GM23338 (cell line): ENCODE measurements around the gene PARP6. TPM values are rescaled to one million over a fixed set of nuclear protein-coding genes. Genes with fewer than 3 reads are reported as not detected.

ENCODE experiments used
- ATAC-seq: fragments of 200-7000 bp; cut with Tn5 transposase; 3 replicates; pipeline ENCODE4 v1.9.1; 2020
- DNase-seq: peaks from one replicate; pipeline ENCODE4 v3.0.0-alpha.2; 2015; ENCODE audit warnings: low spot score
- H2AFZ ChIP-seq: fragments of 200-600 bp; sonication (generic); 2 replicates; pipeline ENCODE4 v1.8.0; 2016; ENCODE audit warnings: antibody characterized with exemption, mild to moderate bottlenecking, moderate library complexity
- H3F3A ChIP-seq: fragments of 200-600 bp; sonication (generic); replicated peaks from 2 replicates; pipeline ENCODE4 v1.8.0; 2017; ENCODE audit warnings: antibody characterized with exemption, mixed run types, low read depth
- H3K27ac ChIP-seq: fragments of 200-600 bp; sonication (generic); 2 replicates; pipeline ENCODE4 v1.6.1; 2016; ENCODE audit warnings: low read depth
- H3K27me3 ChIP-seq: fragments of 200-600 bp; sonication (generic); 2 replicates; pipeline ENCODE4 v1.8.0; 2016; ENCODE audit warnings: mild to moderate bottlenecking, mixed run types, moderate library complexity; ENCODE audit not compliant: insufficient read depth
- H3K36me3 ChIP-seq: fragments of 200-600 bp; sonication (generic); 2 replicates; pipeline ENCODE4 v1.8.0; 2016; ENCODE audit warnings: mild to moderate bottlenecking; ENCODE audit not compliant: insufficient read depth
- H3K4me1 ChIP-seq: fragments of 200-600 bp; sonication (generic); 2 replicates; pipeline ENCODE4 v1.8.0; 2016; ENCODE audit warnings: mild to moderate bottlenecking, moderate library complexity; ENCODE audit not compliant: insufficient read depth
- H3K4me2 ChIP-seq: fragments of 200-600 bp; sonication (generic); 2 replicates; pipeline ENCODE4 v1.7.1; 2017; ENCODE audit warnings: mixed run types
- H3K4me3 ChIP-seq: fragments of 200-600 bp; sonication (generic); 2 replicates; pipeline ENCODE4 v1.6.1; 2016; ENCODE audit warnings: mixed run types
- H3K79me2 ChIP-seq: fragments of 200-600 bp; sonication (generic); replicated peaks from 2 replicates; pipeline ENCODE4 v1.8.0; 2017; ENCODE audit warnings: mild to moderate bottlenecking; ENCODE audit not compliant: insufficient read depth
- H3K9me2 ChIP-seq: fragments of 200-600 bp; sonication (generic); 2 replicates; pipeline ENCODE4 v1.8.0; 2017; ENCODE audit not compliant: insufficient read depth
- H4K20me1 ChIP-seq: fragments of 200-600 bp; sonication (generic); replicated peaks from 2 replicates; pipeline ENCODE4 v1.8.0; 2017; ENCODE audit warnings: mild to moderate bottlenecking; ENCODE audit not compliant: insufficient read depth
- H3K27ac Mint-ChIP-seq: 2 replicates; pipeline ENCODE4 v1.8.0; 2020; ENCODE audit warnings: inconsistent platforms, mild to moderate bottlenecking, moderate library complexity, mixed read lengths
- H3K27me3 Mint-ChIP-seq: 3 replicates; pipeline ENCODE4 v1.8.0; 2022; ENCODE audit warnings: low read depth, mild to moderate bottlenecking, moderate library complexity, mixed read lengths, inconsistent platforms; ENCODE audit not compliant: insufficient read depth, poor library complexity
- H3K36me3 Mint-ChIP-seq: 3 replicates; pipeline ENCODE4 v1.8.0; 2021; ENCODE audit warnings: low read depth, mild to moderate bottlenecking, inconsistent platforms, moderate library complexity, mixed read lengths
- H3K4me1 Mint-ChIP-seq: 3 replicates; pipeline ENCODE4 v1.8.0; 2020; ENCODE audit warnings: mild to moderate bottlenecking, inconsistent platforms, mixed read lengths
- H3K4me3 Mint-ChIP-seq: 3 replicates; pipeline ENCODE4 v1.8.0; 2021; ENCODE audit warnings: moderate library complexity, mild to moderate bottlenecking, inconsistent platforms, mixed read lengths
- H3K9me3 Mint-ChIP-seq: 3 replicates; pipeline ENCODE4 v1.8.0; 2020; ENCODE audit warnings: moderate library complexity, mild to moderate bottlenecking, inconsistent platforms, mixed read lengths
- CREB1 ChIP-seq: fragments of 250-450 bp; sonication (Bioruptor Pico); IDR thresholded peaks from 2 replicates; pipeline ENCODE4 v1.5.0; 2020; ENCODE audit warnings: low read depth, mild to moderate bottlenecking, moderate library complexity
- CTCF ChIP-seq, 2 experiments: fragments of 200-600 bp in 1 of 2; sonication (generic) in 1 of 2; conservative IDR thresholded peaks; 2 replicates each; pipeline versions ENCODE4 v1.5.1 to v1.6.1; 2016 to 2017; ENCODE audit warnings: antibody characterized with exemption in 2 of 2, low read depth in 2 of 2, mild to moderate bottlenecking in 2 of 2, moderate library complexity in 1 of 2
- ETS1 ChIP-seq: IDR thresholded peaks from 2 replicates; pipeline ENCODE4 v1.6.1; 2016; ENCODE audit warnings: antibody characterized with exemption
- EZH2 ChIP-seq: fragments of 200-600 bp; sonication (generic); IDR thresholded peaks from one replicate; pipeline ENCODE4 v1.8.0; 2017; ENCODE audit warnings: antibody characterized with exemption, mild to moderate bottlenecking, low read depth; ENCODE audit not compliant: unreplicated experiment
- EZH2phosphoT487 ChIP-seq: fragments of 200-600 bp; sonication (generic); IDR thresholded peaks from one replicate; pipeline ENCODE4 v1.8.1; 2018; ENCODE audit warnings: antibody characterized with exemption; ENCODE audit not compliant: unreplicated experiment
- NANOG ChIP-seq: IDR thresholded peaks from 2 replicates; pipeline ENCODE4 v1.6.1; 2016; ENCODE audit warnings: antibody characterized with exemption, borderline replicate concordance
- POLR2AphosphoS5 ChIP-seq: IDR thresholded peaks from 2 replicates; pipeline ENCODE4 v1.6.1; 2016; ENCODE audit warnings: antibody characterized with exemption, low read depth
- STAT1 ChIP-seq: IDR thresholded peaks from one replicate; pipeline ENCODE4 v1.6.1; 2016; ENCODE audit warnings: antibody characterized with exemption; ENCODE audit not compliant: unreplicated experiment
- ZNF114 ChIP-seq: fragments of 250-450 bp; sonication (Bioruptor Pico); IDR thresholded peaks from 2 replicates; pipeline ENCODE4 v1.5.0; 2020; ENCODE audit warnings: mild to moderate bottlenecking, moderate library complexity
- ZNF331 ChIP-seq: fragments of 250-450 bp; sonication (Bioruptor Pico); IDR thresholded peaks from 2 replicates; pipeline ENCODE4 v1.5.0; 2020; ENCODE audit warnings: low read depth, mild to moderate bottlenecking, moderate library complexity
- ZNF462 ChIP-seq: fragments of 250-450 bp; sonication (Bioruptor Pico); IDR thresholded peaks from 2 replicates; pipeline ENCODE4 v1.5.0; 2020; ENCODE audit warnings: mild to moderate bottlenecking, moderate library complexity
- polyA plus RNA-seq: library from polyadenylated mRNA; unstranded; fragments of >200 nt; fragmentation: Nextera tagmentation; extraction: Ambion mirVana; gene quantifications from 2 replicates; pipeline ENCODE4 v1.2.1, GENCODE V29; 2016
- total RNA-seq: library from RNA; depleted of rRNA; stranded (reverse); fragments of >200 nt; shearing (Covaris generic); gene quantifications from 2 replicates; pipeline ENCODE4 v1.2.3, GENCODE V29; 2014

PARP6 gene
- total and polyA plus RNA-seq, 2 experiments from 2014 or later, result 27.6 to 28.1 TPM

GRCh38 chr15:72195101-72195511 is 77.2 kb downstream of the PARP6 start:
- no peak for DNase-seq
- no peak overlapping the region for H2AFZ ChIP-seq

More at GRCh38 chr15:72195101-72195511, 77.2 kb downstream of the PARP6 start:
- TF ChIP-seq CREB1 (CRISPR knock-in tag), result no peak
- TF ChIP-seq ZNF331 (CRISPR knock-in tag), result no peak
- no peak for TF ChIP-seq STAT1
- TF ChIP-seq EZH2, result no peak
- TF ChIP-seq CTCF (conservative IDR thresholded peaks at IDR 0.05; ENCODE audit: low read depth in 2 of 2), result no peak
- TF ChIP-seq NANOG, result no peak
- TF ChIP-seq EZH2phosphoT487, result no peak
- no peak for TF ChIP-seq ZNF462 (CRISPR knock-in tag)
- TF ChIP-seq ZNF114, result no peak
- no peak for TF ChIP-seq POLR2AphosphoS5
- no peak for TF ChIP-seq ETS1
- Histone ChIP-seq H3K79me2 (no peaks in the 10 kb centered on the region), H3F3A (peaks cover 34% of the 10 kb centered on the region), H3K4me1 (peaks cover 15% of the 10 kb centered on the region; the same call in 1 of the 2 replicates), H3K27ac (no peak overlapping the region), H4K20me1 (peaks cover 11% of the 10 kb centered on the region), H3K36me3 (peaks cover 11% of the 10 kb centered on the region; the same call in 1 of the 2 replicates), H3K4me2 (no peak overlapping the region), H3K9me2 (no peaks in the 10 kb centered on the region), H3K4me3 (no peak overlapping the region), H3K27me3 (peaks cover 21% of the 10 kb centered on the region)
- Mint-ChIP-seq H3K4me1 (peaks cover 25% of the 10 kb centered on the region), H3K4me3 (no peak overlapping the region), H3K27me3 (peaks cover 48% of the 10 kb centered on the region), H3K9me3 (peaks cover 3% of the 10 kb centered on the region; the same call in 2 of the 3 replicates), H3K27ac (no peak overlapping the region), H3K36me3 (peaks cover 23% of the 10 kb centered on the region)
- no peak for ATAC-seq
